WTC11 (cell line): ENCODE measurements around the gene TAF1B. TPM values are rescaled to one million over a fixed set of nuclear protein-coding genes. Genes with fewer than 3 reads are reported as not detected.

ENCODE experiments used
- ATAC-seq: fragments of 200-7000 bp; cut with Tn5 transposase; 2 replicates; pipeline ENCODE4 v1.10.0; 2021; ENCODE audit warnings: mild to moderate bottlenecking, moderate library complexity
- CTCF ChIA-PET: fragments of 300-600 bp; sonication (Branson Sonifier 250); formaldehyde crosslinking; loops from one replicate; lab custom pipeline; 2021; ENCODE audit warnings: antibody characterized with exemption; lab: Charles Lee
- POLR2A ChIA-PET: fragments of 350-600 bp; sonication (Branson Sonifier 250); formaldehyde crosslinking; loops from one replicate; lab custom pipeline; 2021; ENCODE audit warnings: antibody characterized with exemption; lab: Charles Lee
- DNase-seq: peaks from one replicate; pipeline ENCODE4 v3.0.0; 2021; ENCODE audit warnings: low spot score
- H3K27ac Mint-ChIP-seq: 2 replicates; pipeline ENCODE4 v1.8.0; 2021; ENCODE audit warnings: mixed read lengths
- H3K27me3 Mint-ChIP-seq: 2 replicates; pipeline ENCODE4 v1.8.0; 2021; ENCODE audit warnings: low read depth, mild to moderate bottlenecking, moderate library complexity, mixed read lengths
- H3K36me3 Mint-ChIP-seq: 2 replicates; pipeline ENCODE4 v1.8.0; 2021; ENCODE audit warnings: mixed read lengths
- H3K4me1 Mint-ChIP-seq: 2 replicates; pipeline ENCODE4 v1.8.0; 2022; ENCODE audit warnings: mixed read lengths
- H3K4me3 Mint-ChIP-seq: 2 replicates; pipeline ENCODE4 v1.8.0; 2021; ENCODE audit warnings: mild to moderate bottlenecking, moderate library complexity, mixed read lengths
- H3K9me3 Mint-ChIP-seq: 2 replicates; pipeline ENCODE4 v1.8.0; 2021; ENCODE audit warnings: mixed read lengths
- CTCF ChIP-seq: fragments of 200-600 bp; IDR thresholded peaks from 2 replicates; pipeline ENCODE4 v1.8.0; 2022; ENCODE audit warnings: antibody characterized with exemption
- FOXP1 ChIP-seq: sonication (generic); formaldehyde crosslinking; IDR thresholded peaks from 2 replicates; pipeline ENCODE4 v1.8.0; 2022; ENCODE audit warnings: missing genetic modification reagents, mild to moderate bottlenecking, moderate library complexity, borderline replicate concordance
- FOXP4 ChIP-seq: sonication (generic); formaldehyde crosslinking; IDR thresholded peaks from 2 replicates; pipeline ENCODE4 v1.8.0; 2022; ENCODE audit warnings: mild to moderate bottlenecking, missing genetic modification reagents
- MXD4 ChIP-seq: fragments of 250-450 bp; sonication (Bioruptor Pico); IDR thresholded peaks from 2 replicates; pipeline ENCODE4 v1.8.0; 2021; ENCODE audit warnings: mild to moderate bottlenecking, moderate library complexity, borderline replicate concordance
- STAT6 ChIP-seq: sonication (generic); formaldehyde crosslinking; conservative IDR thresholded peaks from 2 replicates; pipeline ENCODE4 v1.8.1; 2023; ENCODE audit warnings: mild to moderate bottlenecking, low read depth, missing genetic modification reagents, moderate library complexity
- ZBTB21 ChIP-seq: sonication (generic); formaldehyde crosslinking; IDR thresholded peaks from 2 replicates; pipeline ENCODE4 v1.8.1; 2023; ENCODE audit warnings: mild to moderate bottlenecking, missing genetic modification reagents, borderline replicate concordance
- ZNF423 ChIP-seq: fragments of 250-450 bp; sonication (Bioruptor Pico); IDR thresholded peaks from 2 replicates; pipeline ENCODE4 v2.1.2; 2022; ENCODE audit warnings: mild to moderate bottlenecking, moderate library complexity
- ZNF425 ChIP-seq: fragments of 250-450 bp; sonication (Bioruptor Pico); conservative IDR thresholded peaks from 2 replicates; pipeline ENCODE4 v1.9.0; 2021; ENCODE audit warnings: mild to moderate bottlenecking
- ZNF512 ChIP-seq: sonication (generic); formaldehyde crosslinking; IDR thresholded peaks from 2 replicates; pipeline ENCODE4 v1.8.1; 2022; ENCODE audit warnings: missing genetic modification reagents, borderline replicate concordance
- ZNF532 ChIP-seq: fragments of 250-450 bp; sonication (Bioruptor Pico); IDR thresholded peaks from 2 replicates; pipeline ENCODE4 v1.9.0; 2021; ENCODE audit warnings: mild to moderate bottlenecking, borderline replicate concordance
- total RNA-seq: library from RNA; stranded (reverse); gene quantifications from 3 replicates; pipeline ENCODE4 v1.2.3, GENCODE V29; 2021

Gene TAF1B
- total RNA-seq, 1 experiment from 2014 or later, result 28.8 TPM

- no peaks in the 10 kb centered on the region for H3K27me3 Mint-ChIP-seq
- no peaks in the 10 kb centered on the region for H3K36me3 Mint-ChIP-seq
- H3K4me1 Mint-ChIP-seq, result peaks cover 5% of the 10 kb centered on the region; the same call in 1 of the 2 replicates
- DNase-seq, result no peak
- CTCF ChIA-PET, result interaction anchor here (1.0 to 5.8 kb wide), 2 partner anchors 12 to 13 kb away, joined by 3 to 50 read pairs; no protein-coding TSS in a partner anchor
- no peaks in the 10 kb centered on the region for H3K9me3 Mint-ChIP-seq
- TF ChIP-seq FOXP1 (no peak), FOXP4 (CRISPR knock-in tag) (no peak), ZNF532 (CRISPR knock-in tag) (no peak), ZNF512 (CRISPR knock-in tag) (no peak), ZBTB21 (CRISPR knock-in tag) (no peak), STAT6 (no peak), ZNF425 (CRISPR knock-in tag) (no peak)
- TF ChIP-seq, all 79 proteins: peak for 0
- no peak for ATAC-seq
- POLR2A ChIA-PET, result interaction anchor here (0.6 kb wide), 2 partner anchors 22 to 492 kb away, joined by 3 to 5 read pairs; no protein-coding TSS in a partner anchor
- no peak overlapping the region for H3K27ac Mint-ChIP-seq
- H3K4me3 Mint-ChIP-seq, result no peak overlapping the region
Observed at GRCh38 chr2:9971105-9971818, 128.0 kb downstream of the TAF1B start.

- no peaks in the 10 kb centered on the region for H3K27me3 Mint-ChIP-seq
- peaks cover 5% of the 10 kb centered on the region; the same call in 1 of the 2 replicates for H3K4me1 Mint-ChIP-seq
- no peak for ATAC-seq
- no peak for TF ChIP-seq MXD4 (CRISPR knock-in tag)
- TF ChIP-seq CTCF, result no peak
- no peak for TF ChIP-seq FOXP4 (CRISPR knock-in tag)
- no peak for TF ChIP-seq ZNF512 (CRISPR knock-in tag)
- no peak for TF ChIP-seq ZNF423 (CRISPR knock-in tag)
- TF ChIP-seq, all 79 proteins: peak for 0
- H3K4me3 Mint-ChIP-seq, result no peak overlapping the region
- no peak for DNase-seq
- CTCF ChIA-PET, result interaction anchor here (1.0 to 5.8 kb wide), 3 partner anchors 12 to 77 kb away, joined by 3 to 50 read pairs (median 4); no protein-coding TSS in a partner anchor
- POLR2A ChIA-PET, result interaction anchor here (0.6 kb wide), 2 partner anchors 23 to 491 kb away, joined by 3 to 5 read pairs; no protein-coding TSS in a partner anchor
- no peaks in the 10 kb centered on the region for H3K36me3 Mint-ChIP-seq
- no peaks in the 10 kb centered on the region for H3K9me3 Mint-ChIP-seq
- H3K27ac Mint-ChIP-seq, result no peak overlapping the region
Observed at GRCh38 chr2:9971890-9972289, 128.6 kb downstream of the TAF1B start.
